Daoy (cell line): ENCODE measurements around the gene SHB. TPM values are rescaled to one million over a fixed set of nuclear protein-coding genes. Genes with fewer than 3 reads are reported as not detected.
A peak's percentile ranks its signal among the peaks of the same experiment; 100 is the strongest.
"Not testable (repeated sequence)": the region's sequence is repeated elsewhere in the genome, so short reads cannot be mapped to it uniquely, and the experiment has no call there.

Experiments
- DNase-seq: peaks from one replicate; pipeline ENCODE4 v3.0.0-alpha.2; 2015; ENCODE audit warnings: low read depth
- total RNA-seq: library from RNA; depleted of rRNA; stranded (reverse); fragments of >200 nt; shearing (Covaris generic); gene quantifications from 2 replicates; pipeline ENCODE4 v1.2.3, GENCODE V29; 2014

The SHB gene
- total RNA-seq, 1 experiment from 2014 or later = 27.4 TPM

- DNase-seq = no peak
These were observed 150.3 kb downstream of the SHB start for GRCh38 chr9:37918665-37919170.

DNA sequence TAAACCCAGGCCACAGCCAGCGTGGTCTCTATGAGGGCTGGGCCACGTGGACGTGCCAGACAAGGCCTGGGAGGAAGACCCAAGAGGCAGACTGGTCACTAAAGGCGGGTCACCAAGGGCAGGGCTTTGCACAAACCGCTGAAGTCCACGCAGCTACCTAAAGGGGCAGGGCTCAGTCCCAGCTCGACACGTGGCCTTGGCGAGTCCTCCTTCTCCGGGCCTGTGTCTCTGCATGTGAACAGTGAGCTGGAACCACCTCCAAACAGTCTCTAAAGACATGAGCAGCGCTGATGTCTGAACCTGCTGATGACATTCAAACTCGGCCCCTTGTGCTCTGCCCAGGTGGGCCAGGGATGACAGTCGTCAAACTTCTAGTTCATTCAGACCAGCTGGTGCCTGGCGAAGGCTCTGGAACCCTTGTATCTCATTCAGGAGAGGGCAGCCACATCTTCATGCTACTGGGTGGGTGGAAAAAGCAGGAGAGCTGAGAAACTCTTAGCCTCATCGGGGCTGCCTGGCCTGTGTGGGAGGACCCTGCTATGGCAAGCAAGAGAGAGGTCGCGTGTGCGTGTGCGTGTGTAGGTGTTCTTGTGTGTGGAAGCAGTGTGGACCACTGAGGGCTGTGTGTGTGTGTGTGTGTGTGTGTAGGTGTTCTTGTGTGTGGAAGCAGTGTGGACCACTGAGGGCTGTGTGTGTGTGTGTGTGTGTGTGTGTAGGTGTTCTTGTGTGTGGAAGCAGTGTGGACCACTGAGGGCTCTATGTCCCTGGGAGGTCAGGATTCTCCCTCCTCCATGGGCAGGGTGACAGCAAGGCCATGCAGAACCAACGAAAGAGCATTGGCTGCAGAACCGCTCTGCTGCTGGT lies 151.0 kb downstream of the SHB start:
- no peak for DNase-seq

DNA sequence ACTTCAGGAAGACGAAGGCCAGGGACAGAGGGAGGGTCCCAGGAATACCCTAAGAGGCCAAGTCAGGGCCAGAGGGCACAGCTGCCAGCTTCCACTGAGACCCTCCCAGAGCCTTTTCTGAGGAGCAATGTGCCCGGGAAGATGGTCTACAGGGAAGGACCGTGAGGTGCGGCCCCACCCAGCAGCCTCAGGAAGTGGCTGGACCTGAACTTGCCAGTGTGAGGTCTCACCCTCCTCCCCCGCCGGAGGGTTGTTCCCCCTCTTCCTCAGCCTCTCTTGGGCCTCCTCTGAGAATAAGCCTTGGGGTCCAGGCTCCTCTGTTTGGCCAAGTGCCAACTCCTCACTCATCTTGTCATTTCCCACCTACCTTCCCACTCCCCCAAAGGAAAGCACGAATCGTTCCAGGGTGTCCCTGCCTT lies 151.7 kb downstream of the SHB start:
- no peak for DNase-seq

- DNase-seq = no peak
These were observed 152.3 kb downstream of the SHB start for GRCh38 chr9:37916471-37917312.

DNA sequence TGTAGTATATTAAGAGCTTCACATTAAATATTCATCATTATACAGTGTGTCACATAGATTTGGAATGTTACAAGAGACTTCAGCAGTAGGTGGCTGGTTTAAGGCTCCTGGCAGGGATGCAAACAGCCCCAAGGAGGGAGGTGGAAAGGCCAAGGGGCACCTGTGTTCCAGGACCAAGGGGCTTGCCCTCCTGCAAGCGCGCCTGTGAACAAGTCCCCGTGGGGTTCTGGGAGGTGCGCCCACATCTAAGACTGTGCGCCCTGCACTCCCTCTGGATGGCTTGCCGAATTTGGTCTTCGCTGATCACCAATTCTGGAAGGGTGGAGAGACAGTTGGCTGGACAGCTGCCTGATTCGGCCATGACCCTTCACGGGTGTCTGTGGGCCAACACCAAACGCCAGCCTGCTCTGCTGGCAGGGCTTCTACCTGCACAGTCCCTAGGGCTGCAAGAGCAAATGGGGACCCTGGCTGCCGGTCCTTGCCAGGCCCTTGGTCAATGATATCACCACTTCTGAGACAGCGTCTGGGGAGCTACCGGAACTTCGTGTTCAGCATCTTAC lies 153.0 kb downstream of the SHB start:
- DNase-seq = no peak

GRCh38 chr9:37914701-37915358 lies 154.2 kb downstream of the SHB start:
- no peak for DNase-seq

- no peak for DNase-seq
These were observed 154.9 kb downstream of the SHB start for GRCh38 chr9:37914154-37914551.

DNA sequence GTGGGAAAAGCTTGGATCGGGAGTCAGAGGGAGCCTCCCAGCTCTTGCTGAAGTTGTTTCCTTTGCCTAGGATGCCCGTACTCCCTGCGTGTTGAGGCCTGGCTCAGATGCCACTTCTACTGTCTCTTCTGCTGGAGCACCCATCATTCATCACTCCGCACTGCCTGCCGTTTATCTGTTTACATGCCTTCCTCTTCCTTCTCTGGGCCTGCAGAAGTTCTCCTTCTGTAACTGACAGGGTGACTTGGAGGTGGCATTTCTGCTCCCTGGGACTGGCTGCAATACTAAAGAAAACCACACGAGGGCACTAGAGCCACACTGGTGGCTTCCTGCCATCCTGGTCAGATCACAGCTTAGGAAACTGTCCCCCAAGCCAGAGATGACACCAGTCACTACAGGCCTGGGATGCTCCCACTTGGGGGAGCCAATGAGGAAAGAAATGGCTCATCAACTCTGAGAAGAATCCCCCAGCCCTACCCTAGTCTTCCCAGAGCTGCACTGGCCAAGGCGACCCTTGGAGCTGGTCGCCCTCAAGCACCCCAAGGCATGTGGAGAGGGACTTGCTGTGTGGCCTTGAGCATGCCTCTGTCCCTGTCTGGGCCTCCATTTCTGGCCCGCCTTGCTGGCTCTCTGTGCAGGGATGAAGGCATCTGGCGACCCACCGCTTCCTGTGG lies 155.4 kb downstream of the SHB start:
- DNase-seq = peak; percentile 83

- DNase-seq = no peak
These were observed 157.8 kb downstream of the SHB start for GRCh38 chr9:37911271-37911681.

- DNase-seq = no peak
These were observed 158.8 kb downstream of the SHB start for GRCh38 chr9:37910271-37910670.

DNA sequence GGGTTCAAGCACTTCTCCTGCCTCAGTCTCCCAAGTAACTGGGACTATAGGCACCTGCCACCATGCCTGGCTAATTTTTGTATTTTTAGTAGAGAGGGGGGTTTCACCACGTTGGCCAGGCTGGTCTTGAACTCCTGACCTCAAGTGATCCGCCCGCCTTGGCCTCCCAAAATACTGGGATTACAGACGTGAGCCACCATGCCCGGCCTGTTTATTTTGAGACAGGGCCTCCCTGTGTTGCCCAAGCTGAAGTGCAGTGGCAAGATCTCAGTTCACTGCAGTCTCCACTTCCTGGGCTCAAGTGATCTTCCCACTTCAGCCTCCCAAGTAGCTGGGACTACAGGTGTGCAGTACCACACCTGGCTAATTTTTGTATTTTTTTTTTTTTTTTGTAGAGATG lies 159.2 kb downstream of the SHB start:
- DNase-seq = not testable (repeated sequence)

- DNase-seq = no peak
These were observed 159.7 kb downstream of the SHB start for GRCh38 chr9:37909326-37909725.

DNA sequence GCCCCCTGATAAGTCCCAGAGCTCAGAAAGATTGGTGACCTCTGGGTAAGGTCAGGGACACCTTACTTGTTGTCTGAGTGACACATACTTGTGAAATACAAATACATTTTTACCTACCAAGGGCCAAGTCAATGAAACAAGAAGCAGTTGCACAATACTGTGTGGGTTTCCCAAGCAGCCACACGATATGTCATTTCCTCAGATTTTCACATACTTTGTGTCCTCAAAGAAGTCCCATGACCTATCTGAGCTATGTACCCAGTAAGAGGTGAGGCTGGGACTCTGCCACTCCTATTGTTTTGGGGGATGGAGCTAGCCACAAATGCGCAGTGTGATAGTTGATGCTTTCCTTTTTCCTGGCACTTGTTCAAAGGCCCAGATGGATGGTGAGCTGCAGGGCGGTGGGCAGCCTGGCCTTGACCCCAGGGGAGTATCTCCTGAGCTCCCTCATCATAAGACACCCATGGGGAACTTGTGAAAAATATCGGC lies 160.3 kb downstream of the SHB start:
- no peak for DNase-seq

- DNase-seq = no peak
These were observed 160.7 kb downstream of the SHB start for GRCh38 chr9:37908283-37908682.

- no peak for DNase-seq
These were observed 162.5 kb downstream of the SHB start for GRCh38 chr9:37906312-37907239.

DNA sequence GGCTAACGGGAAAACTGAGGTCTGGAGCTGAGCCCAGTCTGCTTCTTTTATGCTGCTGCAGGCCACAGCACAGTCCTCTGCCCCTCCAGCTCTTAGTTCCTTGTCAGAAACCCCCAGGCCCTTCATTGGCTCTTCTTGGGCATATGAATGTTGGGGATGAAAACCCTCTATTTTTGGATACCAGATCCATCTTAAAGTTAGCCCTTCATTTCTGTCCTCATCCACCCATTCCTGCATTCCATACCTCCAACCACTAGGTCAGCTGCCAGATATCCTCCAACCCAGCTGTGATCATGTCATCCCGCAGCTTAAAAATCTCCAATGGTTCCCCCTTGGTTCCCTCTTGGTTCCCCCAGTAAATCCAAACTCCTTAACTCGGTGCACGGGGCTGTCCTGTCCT lies 163.3 kb downstream of the SHB start:
- DNase-seq = no peak

- DNase-seq = no peak
These were observed 163.9 kb downstream of the SHB start for GRCh38 chr9:37905131-37905505.

DNA sequence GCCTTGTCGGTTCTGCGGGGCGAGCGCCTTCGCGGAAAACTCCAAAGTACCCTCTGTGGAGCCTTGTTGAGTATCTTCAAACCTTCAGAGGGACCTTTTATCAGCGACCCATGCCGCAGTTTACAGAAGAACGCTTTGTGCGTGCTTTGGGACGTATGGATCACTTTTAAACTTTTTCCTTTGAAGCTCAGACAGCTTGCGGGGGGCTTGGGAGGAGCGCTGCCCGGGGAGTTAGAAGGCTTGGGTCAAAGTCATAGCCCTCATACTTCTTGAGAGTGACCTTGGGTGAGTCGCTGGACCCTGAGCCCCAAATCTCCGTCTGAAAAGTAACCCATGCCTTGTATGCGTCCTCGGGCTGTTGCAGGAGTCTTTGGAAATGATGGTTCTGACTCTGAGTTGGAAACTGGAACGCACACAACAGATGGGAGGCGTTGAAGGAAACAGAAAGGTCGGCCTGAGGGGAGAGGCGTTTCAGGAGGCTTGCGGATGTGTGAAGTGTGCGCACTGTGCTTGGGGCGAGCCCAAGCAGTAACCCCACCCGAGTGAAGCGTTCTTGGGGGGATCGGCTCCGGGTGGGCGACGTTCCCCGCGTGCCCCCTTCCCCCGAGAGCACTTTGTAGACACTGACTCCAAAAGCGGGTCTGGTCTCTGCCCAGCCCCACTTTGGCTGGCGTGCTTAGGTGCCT lies 164.4 kb downstream of the SHB start:
- no peak for DNase-seq
